Stimulated activated naive B cell treated with anti-CD40 and anti-IgM and Interleukin-4, amounts not matched to agents 10 μg/mL and 1 μg/mL and 100 μg/mL, for 72 hours (primary cell): ENCODE results near the gene FXN.
"Not testable (repeated sequence)": the region's sequence is repeated elsewhere in the genome, so short reads cannot be mapped to it uniquely, and the experiment has no call there.

ENCODE experiments used
- ATAC-seq, 2 donors: fragments of 150-1000 bp; cut with Tn5 transposase; replicated peaks; 2 replicates each; pipeline ENCODE4 v1.10.0; 2021; ENCODE audit warnings: moderate library complexity in 1 of 2
- DNase-seq: peaks from one replicate; pipeline ENCODE4 v3.0.0; 2021
- H3K27ac Mint-ChIP-seq: one replicate; pipeline ENCODE4 v1.8.0; 2022; ENCODE audit warnings: mild to moderate bottlenecking, mixed read lengths
- H3K27me3 Mint-ChIP-seq, 2 donors: one replicate each; pipeline ENCODE4 v1.8.0; 2022; ENCODE audit warnings: mixed read lengths in 2 of 2
- H3K36me3 Mint-ChIP-seq, 2 donors: one replicate each; pipeline ENCODE4 v1.8.0; 2022; ENCODE audit warnings: mixed read lengths in 2 of 2, mild to moderate bottlenecking in 1 of 2
- H3K4me1 Mint-ChIP-seq, 2 donors: one replicate each; pipeline ENCODE4 v1.8.0; 2022; ENCODE audit warnings: mixed read lengths in 2 of 2, mild to moderate bottlenecking in 1 of 2
- H3K4me3 Mint-ChIP-seq, 2 donors: one replicate each; pipeline ENCODE4 v1.8.0; 2022; ENCODE audit warnings: mild to moderate bottlenecking in 2 of 2, mixed read lengths in 2 of 2, moderate library complexity in 1 of 2
- H3K9me3 Mint-ChIP-seq, 2 donors: one replicate each; pipeline ENCODE4 v1.8.0; 2022; ENCODE audit warnings: mixed read lengths in 2 of 2, mild to moderate bottlenecking in 1 of 2

FXN gene

GRCh38 chr9:69035438-69036308 is at the start of gene FXN:
FXN (plus strand) TSS chr9:69035752; CDS start chr9:69035783, 31 bp downstream.
- Mint-ChIP-seq H3K9me3 (no peaks in the 10 kb centered on the region), H3K36me3 (peaks cover 0 to 5% of the 10 kb centered on the region in 2 donors), H3K27ac (peak within 1 kb of the TSS; percentile 96), H3K4me3 (peak within 1 kb of the TSS; percentile 99), H3K27me3 (no peaks in the 10 kb centered on the region), H3K4me1 (peaks cover 9% of the 10 kb centered on the region in 2 donors)
- ATAC-seq (peak; percentile 94 to 95), DNase-seq (peak; percentile 78)

GRCh38 chr9:68986949-68987348 is 48.6 kb upstream of the FXN start:
- H3K4me1 Mint-ChIP-seq = peaks cover 9 to 16% of the 10 kb centered on the region in 2 donors
- H3K36me3 Mint-ChIP-seq = peaks cover 27 to 49% of the 10 kb centered on the region in 2 donors
- ATAC-seq, H3K4me3 Mint-ChIP-seq, H3K27me3 Mint-ChIP-seq, DNase-seq, H3K9me3 Mint-ChIP-seq, H3K27ac Mint-ChIP-seq: not testable (repeated sequence)

GRCh38 chr9:68991457-68991856 is 44.1 kb upstream of the FXN start:
- Mint-ChIP-seq H3K27ac (no peak overlapping the region), H3K4me3 (no peak overlapping the region), H3K4me1 (peaks cover 7 to 22% of the 10 kb centered on the region in 2 donors), H3K36me3 (peaks cover 28 to 44% of the 10 kb centered on the region in 2 donors), H3K9me3 (no peaks in the 10 kb centered on the region), H3K27me3 (no peaks in the 10 kb centered on the region)
- no peak for DNase-seq
- ATAC-seq = no peak

- Mint-ChIP-seq H3K27me3 (no peaks in the 10 kb centered on the region), H3K9me3 (no peaks in the 10 kb centered on the region), H3K27ac (peak overlapping the region; percentile 86), H3K36me3 (peaks cover 39 to 55% of the 10 kb centered on the region in 2 donors), H3K4me1 (peaks cover 19 to 45% of the 10 kb centered on the region in 2 donors), H3K4me3 (no peak overlapping the region)
- no peak for DNase-seq
- ATAC-seq = no peak
Measured at GRCh38 chr9:68995776-68996175, 39.8 kb upstream of the FXN start.

- no peak for ATAC-seq
- Mint-ChIP-seq H3K27me3 (no peaks in the 10 kb centered on the region), H3K4me1 (peaks cover 21 to 45% of the 10 kb centered on the region in 2 donors), H3K27ac (no peak overlapping the region), H3K9me3 (no peaks in the 10 kb centered on the region), H3K36me3 (peaks cover 34 to 52% of the 10 kb centered on the region in 2 donors), H3K4me3 (no peak overlapping the region)
- DNase-seq = no peak
Measured at GRCh38 chr9:68996462-68996861, 39.1 kb upstream of the FXN start.

- Mint-ChIP-seq H3K4me3 (no peak overlapping the region), H3K9me3 (no peaks in the 10 kb centered on the region), H3K27ac (peak overlapping the region; percentile 65), H3K27me3 (no peaks in the 10 kb centered on the region), H3K36me3 (peaks cover 38 to 56% of the 10 kb centered on the region in 2 donors), H3K4me1 (peaks cover 21 to 45% of the 10 kb centered on the region in 2 donors)
- DNase-seq (no peak), ATAC-seq (no peak)
Measured at GRCh38 chr9:68997666-68998065, 37.9 kb upstream of the FXN start.

GRCh38 chr9:68998385-68998784 is 37.2 kb upstream of the FXN start:
- no peak for DNase-seq
- Mint-ChIP-seq H3K4me3 (no peak overlapping the region), H3K27me3 (no peaks in the 10 kb centered on the region), H3K9me3 (no peaks in the 10 kb centered on the region), H3K27ac (peak overlapping the region; percentile 16), H3K36me3 (peaks cover 38 to 56% of the 10 kb centered on the region in 2 donors), H3K4me1 (peaks cover 19 to 40% of the 10 kb centered on the region in 2 donors)
- no peak for ATAC-seq

- peaks cover 18 to 40% of the 10 kb centered on the region in 2 donors for H3K4me1 Mint-ChIP-seq
- H3K9me3 Mint-ChIP-seq = no peaks in the 10 kb centered on the region
- no peak overlapping the region for H3K4me3 Mint-ChIP-seq
- H3K27me3 Mint-ChIP-seq = no peaks in the 10 kb centered on the region
- peak in 1 of 2 donors; percentile 12 for ATAC-seq
- DNase-seq = no peak
- H3K36me3 Mint-ChIP-seq = peaks cover 34 to 55% of the 10 kb centered on the region in 2 donors
- peak overlapping the region; percentile 68 for H3K27ac Mint-ChIP-seq
Measured at GRCh38 chr9:68998812-68999211, 36.7 kb upstream of the FXN start.

- DNase-seq = peak; percentile 55
- Mint-ChIP-seq H3K27me3 (no peaks in the 10 kb centered on the region), H3K9me3 (no peaks in the 10 kb centered on the region), H3K4me3 (no peak overlapping the region), H3K4me1 (peaks cover 18 to 40% of the 10 kb centered on the region in 2 donors), H3K27ac (peak overlapping the region; percentile 68), H3K36me3 (peaks cover 36 to 59% of the 10 kb centered on the region in 2 donors)
- ATAC-seq = peak; percentile 93 to 95
Measured at GRCh38 chr9:68999393-69000105, 36.0 kb upstream of the FXN start.

GRCh38 chr9:69001921-69002320 is 33.6 kb upstream of the FXN start:
- Mint-ChIP-seq H3K9me3 (no peaks in the 10 kb centered on the region), H3K36me3 (peaks cover 36 to 62% of the 10 kb centered on the region in 2 donors), H3K27me3 (no peaks in the 10 kb centered on the region), H3K4me1 (peaks cover 12 to 21% of the 10 kb centered on the region in 2 donors), H3K4me3 (no peak overlapping the region), H3K27ac (no peak overlapping the region)
- DNase-seq (no peak), ATAC-seq (no peak)

GRCh38 chr9:69003051-69003450 is 32.5 kb upstream of the FXN start:
- peaks cover 42 to 64% of the 10 kb centered on the region in 2 donors for H3K36me3 Mint-ChIP-seq
- DNase-seq = no peak
- no peaks in the 10 kb centered on the region for H3K27me3 Mint-ChIP-seq
- H3K4me3 Mint-ChIP-seq = no peak overlapping the region
- peaks cover 13 to 19% of the 10 kb centered on the region in 2 donors for H3K4me1 Mint-ChIP-seq
- H3K27ac Mint-ChIP-seq = peak overlapping the region; percentile 65
- no peak for ATAC-seq
- no peaks in the 10 kb centered on the region for H3K9me3 Mint-ChIP-seq

GRCh38 chr9:69004836-69005235 is 30.7 kb upstream of the FXN start:
- Mint-ChIP-seq H3K27ac (no peak overlapping the region), H3K4me3 (no peak overlapping the region), H3K9me3 (no peaks in the 10 kb centered on the region), H3K36me3 (peaks cover 38 to 58% of the 10 kb centered on the region in 2 donors), H3K27me3 (no peaks in the 10 kb centered on the region), H3K4me1 (peaks cover under 1 to 4% of the 10 kb centered on the region in 2 donors)
- DNase-seq = no peak
- no peak for ATAC-seq

- DNase-seq = no peak
- H3K9me3 Mint-ChIP-seq = no peaks in the 10 kb centered on the region
Measured at GRCh38 chr9:69009708-69010107, 25.8 kb upstream of the FXN start.

GRCh38 chr9:69012696-69013381 is 22.7 kb upstream of the FXN start:
- H3K4me1 Mint-ChIP-seq = peaks cover 22 to 23% of the 10 kb centered on the region in 2 donors
- H3K27me3 Mint-ChIP-seq = no peaks in the 10 kb centered on the region

More at GRCh38 chr9:69009708-69010107, 25.8 kb upstream of the FXN start:
- Mint-ChIP-seq H3K4me3 (no peak overlapping the region), H3K27me3 (no peaks in the 10 kb centered on the region), H3K4me1 (peaks cover 22 to 23% of the 10 kb centered on the region in 2 donors), H3K36me3 (peaks cover 26 to 50% of the 10 kb centered on the region in 2 donors), H3K27ac (no peak overlapping the region)
- ATAC-seq = no peak

More at GRCh38 chr9:69012696-69013381, 22.7 kb upstream of the FXN start:
- Mint-ChIP-seq H3K36me3 (peaks cover 16 to 32% of the 10 kb centered on the region in 2 donors), H3K9me3 (no peaks in the 10 kb centered on the region), H3K27ac (peak overlapping the region; percentile 11), H3K4me3 (peak overlapping the region; percentile 7 to 58)
- DNase-seq = peak; percentile 14
- peak; percentile 69 to 72 for ATAC-seq
